Epithelial cell of esophagus (primary cell): ENCODE measurements around the gene EXT2.

ENCODE experiments used
- DNase-seq: peaks from one replicate; pipeline ENCODE4 v3.0.0; 2010; ENCODE audit warnings: low read depth
- H3K4me3 ChIP-seq: 2 replicates; pipeline ENCODE4 v1.5.1; 2011; ENCODE audit warnings: mild to moderate bottlenecking, low read length, control low read depth
- TF ChIP-seq, protein P1 (sequence below): IDR thresholded peaks from 2 replicates; pipeline ENCODE4 v1.5.1; 2011; ENCODE audit warnings: low read depth, mild to moderate bottlenecking, low read length, control low read depth, inconsistent platforms; ENCODE audit not compliant: insufficient read depth; ENCODE audit errors: missing control alignments

Gene EXT2

DNA sequence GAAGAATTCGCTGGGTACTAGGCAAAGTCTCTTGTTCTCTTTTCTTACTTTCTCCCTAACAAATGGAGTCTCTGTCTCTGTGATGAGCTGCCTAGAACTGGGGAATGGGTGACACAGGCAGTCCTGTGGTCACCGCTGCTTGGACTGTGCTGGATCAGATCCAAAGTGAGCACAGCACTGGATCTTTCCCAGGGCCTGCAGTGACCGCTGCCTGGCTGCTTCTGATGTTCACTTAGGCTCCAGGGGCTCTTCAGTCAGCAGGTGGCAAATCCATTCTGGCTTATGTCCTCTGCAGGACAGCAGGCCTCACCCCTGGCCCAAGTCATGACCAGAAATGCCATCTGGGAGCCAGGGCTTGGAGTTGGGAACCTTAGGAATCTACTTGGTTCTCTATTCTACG lies 61.5 kb downstream of the EXT2 start:
- no peak overlapping the region for H3K4me3 ChIP-seq
- TF ChIP-seq, protein P1, sequence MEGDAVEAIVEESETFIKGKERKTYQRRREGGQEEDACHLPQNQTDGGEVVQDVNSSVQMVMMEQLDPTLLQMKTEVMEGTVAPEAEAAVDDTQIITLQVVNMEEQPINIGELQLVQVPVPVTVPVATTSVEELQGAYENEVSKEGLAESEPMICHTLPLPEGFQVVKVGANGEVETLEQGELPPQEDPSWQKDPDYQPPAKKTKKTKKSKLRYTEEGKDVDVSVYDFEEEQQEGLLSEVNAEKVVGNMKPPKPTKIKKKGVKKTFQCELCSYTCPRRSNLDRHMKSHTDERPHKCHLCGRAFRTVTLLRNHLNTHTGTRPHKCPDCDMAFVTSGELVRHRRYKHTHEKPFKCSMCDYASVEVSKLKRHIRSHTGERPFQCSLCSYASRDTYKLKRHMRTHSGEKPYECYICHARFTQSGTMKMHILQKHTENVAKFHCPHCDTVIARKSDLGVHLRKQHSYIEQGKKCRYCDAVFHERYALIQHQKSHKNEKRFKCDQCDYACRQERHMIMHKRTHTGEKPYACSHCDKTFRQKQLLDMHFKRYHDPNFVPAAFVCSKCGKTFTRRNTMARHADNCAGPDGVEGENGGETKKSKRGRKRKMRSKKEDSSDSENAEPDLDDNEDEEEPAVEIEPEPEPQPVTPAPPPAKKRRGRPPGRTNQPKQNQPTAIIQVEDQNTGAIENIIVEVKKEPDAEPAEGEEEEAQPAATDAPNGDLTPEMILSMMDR, result no peak

DNA sequence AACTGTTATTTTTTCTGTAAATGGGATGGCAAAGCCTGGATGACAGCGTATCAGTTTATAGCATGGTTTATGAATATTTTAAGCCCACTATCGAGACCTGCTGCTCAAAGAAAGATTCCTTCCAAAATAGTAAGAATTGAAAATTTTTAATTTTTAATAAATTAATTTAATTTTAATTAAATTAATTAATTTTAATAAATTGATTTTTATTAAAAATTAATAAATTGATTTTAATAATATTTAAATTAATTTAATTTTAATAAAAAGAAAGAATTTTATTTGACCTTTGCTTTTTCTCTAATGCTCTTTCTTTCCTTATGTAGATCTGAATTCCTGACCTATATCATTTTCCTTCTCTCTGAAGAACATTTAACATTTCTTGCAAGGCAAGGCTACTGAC lies 62.9 kb downstream of the EXT2 start:
- no peak for DNase-seq
- H3K4me3 ChIP-seq, result no peak overlapping the region
- TF ChIP-seq, protein P1, result no peak

More for the DNA sequence above, 61.5 kb downstream of the EXT2 start:
- no peak for DNase-seq

DNA sequence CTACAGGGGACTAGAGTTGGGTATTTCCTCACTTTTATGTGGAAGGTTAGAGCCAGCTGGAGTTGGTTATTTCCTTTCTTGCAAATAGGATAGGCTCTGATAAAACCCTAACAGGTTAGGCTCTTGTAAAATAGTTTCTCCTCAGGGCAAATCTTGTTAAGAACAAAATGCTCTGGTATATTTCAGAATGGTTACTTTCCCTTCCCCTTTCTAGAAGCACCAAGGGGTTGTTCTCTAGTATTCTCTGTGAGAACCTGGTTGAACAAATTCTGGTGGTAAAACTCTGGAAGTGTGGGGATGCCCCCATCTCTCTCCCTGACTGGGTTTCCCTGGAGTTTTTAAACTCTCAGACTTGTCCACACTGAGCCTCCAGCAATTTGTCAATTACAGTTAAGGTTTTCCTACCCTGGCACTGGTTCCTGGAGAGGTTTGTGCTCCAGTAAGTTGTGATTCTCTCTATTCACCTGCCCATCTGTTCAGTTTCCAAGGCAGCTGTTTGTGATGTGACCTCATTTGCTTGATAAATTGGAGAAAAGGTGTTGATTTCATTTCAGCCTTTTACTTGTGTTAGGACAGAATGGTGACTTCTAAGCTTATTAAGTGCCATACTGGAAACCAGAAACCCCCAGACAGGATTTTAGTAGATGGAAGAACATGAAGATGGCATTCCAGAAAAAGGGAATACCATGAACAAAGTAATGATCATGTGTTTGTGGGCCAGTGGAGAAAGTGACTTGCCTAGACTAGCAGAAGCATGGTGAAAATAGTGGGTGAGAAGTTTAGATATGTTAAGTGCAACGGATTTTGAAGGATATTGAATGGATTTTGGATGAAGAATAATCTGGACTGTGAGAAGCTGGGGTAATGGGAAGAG lies 64.6 kb downstream of the EXT2 start:
- TF ChIP-seq, protein P1, result no peak
- no peak for DNase-seq
- no peak overlapping the region for H3K4me3 ChIP-seq

DNA sequence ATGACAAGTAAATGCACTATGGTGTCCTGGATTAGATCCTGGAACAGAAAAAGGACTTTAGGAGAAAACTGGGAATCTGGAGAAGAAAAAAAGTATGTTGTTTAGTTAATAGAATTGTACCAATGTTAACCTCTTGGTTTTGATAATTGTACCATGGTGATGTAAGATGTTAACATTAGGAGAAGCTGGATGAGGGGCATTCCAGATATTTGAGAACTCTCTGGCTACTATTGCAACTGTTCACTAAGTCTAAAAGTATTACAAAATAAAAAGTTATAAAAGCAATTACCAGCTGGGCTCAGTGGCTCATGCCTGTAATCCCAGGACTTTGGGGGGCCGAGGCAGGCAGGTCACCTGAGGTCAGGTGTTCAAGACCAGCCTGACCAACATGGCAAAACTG lies 66.5 kb downstream of the EXT2 start:
- no peak for DNase-seq
- TF ChIP-seq, protein P1, result no peak

DNA sequence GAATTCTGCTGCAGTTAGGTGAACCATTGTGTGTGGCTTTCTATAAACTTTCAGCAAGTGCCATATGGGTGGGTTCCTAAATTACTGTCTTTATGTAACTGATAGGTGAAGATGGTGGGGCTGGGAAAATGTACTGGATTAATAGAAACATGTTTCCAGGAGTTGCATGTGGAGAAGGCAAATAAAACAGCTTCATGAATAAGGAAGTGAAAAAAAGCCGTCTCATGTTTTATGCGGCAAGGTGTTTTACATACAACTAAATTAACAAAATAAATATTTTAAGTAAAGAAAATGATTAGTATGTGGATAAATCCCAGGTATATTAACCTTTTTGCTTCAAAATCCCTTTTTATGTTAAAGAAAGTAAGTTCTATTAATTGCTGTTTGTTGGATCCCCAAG lies 67.2 kb downstream of the EXT2 start:
- TF ChIP-seq, protein P1, result no peak
- no peak for DNase-seq
- no peak overlapping the region for H3K4me3 ChIP-seq

More for the DNA sequence above, 66.5 kb downstream of the EXT2 start:
- no peak overlapping the region for H3K4me3 ChIP-seq

DNA sequence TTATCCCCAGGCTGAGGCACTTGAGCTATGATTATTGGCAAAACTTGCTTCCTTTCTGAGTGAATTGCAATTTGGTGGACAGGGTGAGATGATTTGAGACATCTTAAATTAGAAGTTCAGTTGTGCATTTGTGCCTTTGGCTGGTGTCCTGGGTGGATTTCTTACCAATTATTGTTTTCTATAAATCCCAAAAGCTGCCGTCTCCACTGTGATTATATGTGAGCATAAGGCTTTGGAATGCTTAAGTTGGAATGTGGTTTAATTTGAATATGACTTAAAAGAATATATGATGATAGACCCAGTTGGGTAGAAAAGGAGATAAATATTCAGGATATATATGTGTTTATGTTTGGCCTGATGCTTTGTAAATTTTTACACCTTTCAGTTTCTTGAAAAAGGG lies 70.0 kb downstream of the EXT2 start:
- no peak overlapping the region for H3K4me3 ChIP-seq
- TF ChIP-seq, protein P1, result no peak
- no peak for DNase-seq

DNA sequence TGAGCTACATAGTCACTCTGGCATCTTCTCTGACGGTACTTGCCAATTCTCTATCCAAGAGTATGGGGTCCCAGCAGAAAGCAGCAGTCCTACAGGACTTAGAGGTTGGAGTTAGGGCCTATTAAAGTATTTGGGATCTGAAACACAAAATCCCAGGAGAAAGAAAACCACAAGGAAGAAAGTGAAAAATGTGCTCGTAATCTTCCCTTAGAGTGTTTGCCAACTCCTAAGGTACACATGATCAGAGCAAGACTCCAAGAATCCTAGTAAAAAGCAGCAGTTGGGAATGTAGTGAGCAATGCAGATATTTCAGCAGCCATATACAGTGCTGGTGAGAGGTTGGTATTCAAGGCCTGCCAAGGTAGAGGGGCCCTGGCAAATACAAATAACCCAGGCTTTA lies 71.6 kb downstream of the EXT2 start:
- TF ChIP-seq, protein P1, result no peak
- DNase-seq, result no peak
- no peak overlapping the region for H3K4me3 ChIP-seq
